ENCODE results near the gene TESMIN.

DNA sequence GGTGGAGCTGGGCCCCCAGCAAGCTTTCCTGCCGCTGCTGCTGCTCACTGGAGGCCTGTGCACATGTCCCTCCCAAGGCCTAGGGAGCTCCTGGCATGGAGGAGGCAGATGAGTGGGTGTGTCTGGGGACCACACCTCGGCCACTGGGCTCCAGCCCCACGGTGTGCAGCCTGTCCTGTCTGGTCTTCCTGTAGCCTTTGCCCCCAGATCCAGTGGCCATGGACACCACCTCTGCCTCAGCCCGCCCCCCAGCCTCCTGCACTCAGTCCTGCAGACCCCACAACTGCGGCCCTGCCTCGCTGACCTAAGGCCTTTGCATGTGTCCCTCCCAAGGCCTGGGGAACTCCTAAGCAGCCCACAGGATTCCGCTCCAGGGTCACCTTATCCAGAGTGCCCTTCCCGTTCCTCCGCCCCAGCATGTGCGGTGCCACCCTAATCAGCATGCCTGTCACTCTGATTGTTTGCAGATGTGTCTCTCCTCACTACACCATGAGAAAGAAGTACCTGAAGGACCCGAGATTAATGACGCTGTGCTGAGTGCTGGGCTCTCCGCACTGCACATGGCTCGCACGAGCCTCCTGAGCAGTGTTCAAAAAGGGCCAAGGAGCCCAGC, 58.3 kb downstream of the TESMIN start:
- no peak for TF ChIP-seq POLR2AphosphoS5 (IDR thresholded peaks at IDR 0.05)
- TF ChIP-seq, protein P1, sequence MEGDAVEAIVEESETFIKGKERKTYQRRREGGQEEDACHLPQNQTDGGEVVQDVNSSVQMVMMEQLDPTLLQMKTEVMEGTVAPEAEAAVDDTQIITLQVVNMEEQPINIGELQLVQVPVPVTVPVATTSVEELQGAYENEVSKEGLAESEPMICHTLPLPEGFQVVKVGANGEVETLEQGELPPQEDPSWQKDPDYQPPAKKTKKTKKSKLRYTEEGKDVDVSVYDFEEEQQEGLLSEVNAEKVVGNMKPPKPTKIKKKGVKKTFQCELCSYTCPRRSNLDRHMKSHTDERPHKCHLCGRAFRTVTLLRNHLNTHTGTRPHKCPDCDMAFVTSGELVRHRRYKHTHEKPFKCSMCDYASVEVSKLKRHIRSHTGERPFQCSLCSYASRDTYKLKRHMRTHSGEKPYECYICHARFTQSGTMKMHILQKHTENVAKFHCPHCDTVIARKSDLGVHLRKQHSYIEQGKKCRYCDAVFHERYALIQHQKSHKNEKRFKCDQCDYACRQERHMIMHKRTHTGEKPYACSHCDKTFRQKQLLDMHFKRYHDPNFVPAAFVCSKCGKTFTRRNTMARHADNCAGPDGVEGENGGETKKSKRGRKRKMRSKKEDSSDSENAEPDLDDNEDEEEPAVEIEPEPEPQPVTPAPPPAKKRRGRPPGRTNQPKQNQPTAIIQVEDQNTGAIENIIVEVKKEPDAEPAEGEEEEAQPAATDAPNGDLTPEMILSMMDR (IDR thresholded peaks at IDR 0.05), result no peak
- no peak for TF ChIP-seq EP300 (IDR thresholded peaks at IDR 0.05; ENCODE audit: low read depth)
- TF ChIP-seq POLR2A (IDR thresholded peaks at IDR 0.05), result no peak

Data from transverse colon (tissue), 4 donors.